HepG2 (cell line): ENCODE data around the gene CMTM3. TPM values are rescaled to one million over a fixed set of nuclear protein-coding genes. Genes with fewer than 3 reads are reported as not detected.
A peak's percentile ranks its signal among the peaks of the same experiment; 100 is the strongest.

ENCODE experiments used
- BATF2 ChIP-seq: sonication (generic); formaldehyde crosslinking; IDR thresholded peaks from 2 replicates; pipeline ENCODE4 v1.8.0; 2022; ENCODE audit warnings: mild to moderate bottlenecking, missing genetic modification reagents, moderate library complexity
- CEBPB ChIP-seq: IDR thresholded peaks from 2 replicates; pipeline ENCODE4 v1.6.1; 2011; ENCODE audit warnings: low read depth, low read length, improper control_type of control experiment, borderline replicate concordance
- CENPT ChIP-seq: sonication (generic); formaldehyde crosslinking; IDR thresholded peaks from 2 replicates; pipeline ENCODE4 v1.8.0; 2022; ENCODE audit warnings: low read depth, mild to moderate bottlenecking, moderate library complexity, missing genetic modification reagents
- HNF1B ChIP-seq: sonication (generic); formaldehyde crosslinking; IDR thresholded peaks from 2 replicates; pipeline ENCODE4 v1.5.1; 2020; ENCODE audit warnings: mild to moderate bottlenecking, moderate library complexity, missing genetic modification reagents
- HOMEZ ChIP-seq: IDR thresholded peaks from 2 replicates; pipeline ENCODE4 v1.6.1; 2016; ENCODE audit warnings: low read depth
- IRF2 ChIP-seq: IDR thresholded peaks from 2 replicates; pipeline ENCODE4 v1.6.1; 2018; ENCODE audit warnings: missing genetic modification reagents, missing compliant biosample characterization
- MED13 ChIP-seq: sonication (generic); formaldehyde crosslinking; IDR thresholded peaks from 2 replicates; pipeline ENCODE4 v1.5.0; 2020; ENCODE audit warnings: missing genetic modification reagents
- MNT ChIP-seq: fragments of 450-650 bp; IDR thresholded peaks from 2 replicates; pipeline ENCODE4 v1.6.1; 2016
- NR2F1 ChIP-seq, 2 experiments: fragments of 450-650 bp in 1 of 2; formaldehyde crosslinking in 1 of 2; IDR thresholded peaks; 2 replicates each; pipeline versions ENCODE4 v1.5.0 to v1.6.1; 2016 to 2020; ENCODE audit warnings: mild to moderate bottlenecking in 1 of 2, missing compliant biosample characterization in 1 of 2, missing genetic modification reagents in 1 of 2, moderate library complexity in 1 of 2
- RELA ChIP-seq: sonication (generic); formaldehyde crosslinking; IDR thresholded peaks from 2 replicates; pipeline ENCODE4 v1.4.0; 2020; ENCODE audit warnings: missing genetic modification reagents
- RFX1 ChIP-seq: fragments of 450-650 bp; IDR thresholded peaks from 2 replicates; pipeline ENCODE4 v1.6.1; 2017
- RXRB ChIP-seq: IDR thresholded peaks from 2 replicates; pipeline ENCODE4 v1.6.1; 2016; ENCODE audit warnings: borderline replicate concordance, missing genetic modification reagents, missing compliant biosample characterization
- SCMH1 ChIP-seq: sonication (generic); formaldehyde crosslinking; IDR thresholded peaks from 2 replicates; pipeline ENCODE4 v1.9.0; 2021; ENCODE audit warnings: missing genetic modification reagents, mild to moderate bottlenecking, borderline replicate concordance
- SP2 ChIP-seq: sonication (generic); formaldehyde crosslinking; IDR thresholded peaks from 2 replicates; pipeline ENCODE4 v1.5.1; 2020; ENCODE audit warnings: mild to moderate bottlenecking, missing genetic modification reagents
- THAP11 ChIP-seq: IDR thresholded peaks from 2 replicates; pipeline ENCODE4 v1.6.1; 2016; ENCODE audit warnings: missing biosample characterization, missing genetic modification reagents
- TMF1 ChIP-seq: sonication (generic); formaldehyde crosslinking; IDR thresholded peaks from 2 replicates; pipeline ENCODE4 v1.8.1; 2022; ENCODE audit warnings: low read depth, missing genetic modification reagents
- ZMYM2 ChIP-seq: sonication (generic); formaldehyde crosslinking; IDR thresholded peaks from 2 replicates; pipeline ENCODE4 v1.8.0; 2022; ENCODE audit warnings: mild to moderate bottlenecking, missing genetic modification reagents
- ZNF124 ChIP-seq: sonication (generic); formaldehyde crosslinking; IDR thresholded peaks from 2 replicates; pipeline ENCODE4 v1.4.0; 2020; ENCODE audit warnings: missing genetic modification reagents
- ZNF256 ChIP-seq: sonication (generic); formaldehyde crosslinking; conservative IDR thresholded peaks from 2 replicates; pipeline ENCODE4 v1.4.0; 2020; ENCODE audit warnings: missing genetic modification reagents
- ZNF329 ChIP-seq: sonication (generic); formaldehyde crosslinking; IDR thresholded peaks from 2 replicates; pipeline ENCODE4 v1.9.0; 2021; ENCODE audit warnings: low read depth, mild to moderate bottlenecking, missing genetic modification reagents
- ZNF362 ChIP-seq: sonication (generic); formaldehyde crosslinking; IDR thresholded peaks from 2 replicates; pipeline ENCODE4 v1.4.0; 2020; ENCODE audit warnings: missing genetic modification reagents, mild to moderate bottlenecking, borderline replicate concordance
- ZNF616 ChIP-seq: sonication (generic); formaldehyde crosslinking; IDR thresholded peaks from 2 replicates; pipeline ENCODE4 v1.5.0; 2020; ENCODE audit warnings: low read depth, mild to moderate bottlenecking, missing genetic modification reagents
- ZNF781 ChIP-seq: sonication (generic); formaldehyde crosslinking; IDR thresholded peaks from 2 replicates; pipeline ENCODE4 v1.5.1; 2020; ENCODE audit warnings: borderline replicate concordance, mild to moderate bottlenecking, missing genetic modification reagents; ENCODE audit errors: not compliant biosample characterization
- ZSCAN22 ChIP-seq: sonication (generic); formaldehyde crosslinking; IDR thresholded peaks from 2 replicates; pipeline ENCODE4 v1.4.0; 2020; ENCODE audit warnings: mild to moderate bottlenecking, missing genetic modification reagents
- polyA plus RNA-seq, 8 experiments: library from polyadenylated mRNA; depleted of rRNA in 3 of 8; stranded (reverse) in 7 of 8; unstranded in 1 of 8; fragments of >200 nt; fragmentation: Illumina TruSeq in 4 of 8; extraction: Trizol in 4 of 8; gene quantifications; 2 replicates each; pipeline versions ENCODE4 v1.2.1 to v1.2.3, GENCODE V29; 2011 to 2016; ENCODE audit warnings: low read depth in 4 of 8, missing spikeins in 1 of 8, mixed read lengths in 1 of 8; ENCODE audit not compliant: insufficient read depth in 1 of 8
- total RNA-seq, 5 experiments: library from RNA; depleted of rRNA; stranded (reverse); fragments of >200 nt; fragmentation: Illumina TruSeq; extraction: Trizol; gene quantifications; 2 replicates each; pipeline ENCODE4 v1.2.3, GENCODE V29; 2016; ENCODE audit warnings: low read depth in 1 of 5

The CMTM3 gene
- total and polyA plus RNA-seq, 2 of the 13 experiments (the other 11 are each of a cell fraction or from before 2014, with no cell fraction given): 29.2 to 48.7 TPM

- TF ChIP-seq SP2 (CRISPR knock-in tag) (no peak), MED13 (CRISPR knock-in tag) (no peak), BATF2 (CRISPR knock-in tag) (no peak), THAP11 (CRISPR knock-in tag) (peak; percentile 20; the same call in 1 of the 2 replicates), ZSCAN22 (CRISPR knock-in tag) (0 out of 2 replicates have a peak, but pooled peaks have one; percentile 31), IRF2 (CRISPR knock-in tag) (no peak), MNT (no peak), ZNF362 (CRISPR knock-in tag) (no peak), TMF1 (no peak), CEBPB (no peak), HOMEZ (CRISPR knock-in tag) (no peak), ZNF781 (CRISPR knock-in tag) (no peak), ZNF124 (CRISPR knock-in tag) (no peak), ZNF616 (CRISPR knock-in tag) (no peak), NR2F1 (CRISPR knock-in tag; IDR thresholded peaks at IDR 0.05) (no peak), RFX1 (no peak), ZNF329 (no peak), SCMH1 (no peak), ZMYM2 (CRISPR knock-in tag) (no peak), CENPT (CRISPR knock-in tag) (no peak), RXRB (CRISPR knock-in tag) (no peak), HNF1B (no peak), ZNF256 (CRISPR knock-in tag) (no peak), RELA (0 out of 2 replicates have a peak, but pooled peaks have one; percentile 41)
These were observed at the start of gene CMTM3 (continued) for GRCh38 chr16:66604376-66605176.
